SU-DHL-6 (cell line): ENCODE data around the gene MAT2A.

Source experiments
- H2AFZ ChIP-seq: fragments of 200-600 bp; sonication (generic); 2 replicates; pipeline ENCODE4 v1.6.1; 2014; ENCODE audit warnings: low read depth, mild to moderate bottlenecking, moderate library complexity, mixed read lengths, antibody characterized with exemption, low read length; ENCODE audit not compliant: severe bottlenecking
- H3F3A ChIP-seq: fragments of 200-600 bp; shearing (Covaris generic); 2 replicates; pipeline ENCODE4 v1.6.0; 2016; ENCODE audit warnings: antibody characterized with exemption, mild to moderate bottlenecking; ENCODE audit not compliant: insufficient read depth
- H3K27ac ChIP-seq: fragments of 200-600 bp; sonication (generic); 2 replicates; pipeline ENCODE4 v1.5.1; 2016; ENCODE audit warnings: low read depth, mild to moderate bottlenecking, low read length, moderate library complexity, mixed read lengths
- H3K27me3 ChIP-seq: fragments of 200-600 bp; sonication (generic), shearing (Covaris generic); 2 replicates; pipeline ENCODE4 v1.6.0; 2014; ENCODE audit warnings: mild to moderate bottlenecking, low read length
- H3K36me3 ChIP-seq: fragments of 200-600 bp; sonication (generic); 2 replicates; pipeline ENCODE4 v1.6.1; 2014; ENCODE audit warnings: mild to moderate bottlenecking, low read length, mixed read lengths
- H3K4me2 ChIP-seq: fragments of 300-600, 200-600 bp; shearing (Covaris generic), sonication (generic); 2 replicates; pipeline ENCODE4 v1.6.0; 2014; ENCODE audit warnings: low read length, low read depth, mild to moderate bottlenecking; ENCODE audit not compliant: poor library complexity, severe bottlenecking
- H3K4me3 ChIP-seq: fragments of 200-600 bp; sonication (generic); 2 replicates; pipeline ENCODE4 v1.5.1; 2014; ENCODE audit warnings: antibody characterized with exemption, low read length, mild to moderate bottlenecking, mixed read lengths; ENCODE audit not compliant: insufficient read depth, poor library complexity, severe bottlenecking
- H3K79me2 ChIP-seq: fragments of 200-600 bp; sonication (generic); 2 replicates; pipeline ENCODE4 v1.6.1; 2014; ENCODE audit warnings: mild to moderate bottlenecking, low read length, moderate library complexity; ENCODE audit not compliant: insufficient read depth
- H3K9ac ChIP-seq: fragments of 200-600 bp; sonication (generic); 2 replicates; pipeline ENCODE4 v1.7.0; 2014; ENCODE audit warnings: mild to moderate bottlenecking, low read length
- H3K9me2 ChIP-seq: fragments of 200-600 bp; sonication (generic); replicated peaks from 2 replicates; pipeline ENCODE4 v1.6.1; 2014; ENCODE audit warnings: low read length; ENCODE audit not compliant: insufficient read depth
- H3K9me3 ChIP-seq: fragments of 200-600 bp; sonication (generic); 2 replicates; pipeline ENCODE4 v1.6.1; 2014; ENCODE audit warnings: low read length, mixed read lengths; ENCODE audit not compliant: insufficient read depth
- H4K20me1 ChIP-seq: fragments of 200-600 bp; sonication (generic); 2 replicates; pipeline ENCODE4 v1.6.1; 2014; ENCODE audit warnings: low read depth, mild to moderate bottlenecking, antibody characterized with exemption, low read length, moderate library complexity, mixed read lengths
- EZH2phosphoT487 ChIP-seq: fragments of 200-600 bp; sonication (generic), shearing (Covaris generic); conservative IDR thresholded peaks from 2 replicates; pipeline ENCODE4 v1.6.1; 2018; ENCODE audit warnings: mild to moderate bottlenecking, antibody characterized with exemption, low read length, moderate library complexity, mixed read lengths
- TF ChIP-seq, protein P1 (sequence below): fragments of 200-600 bp; sonication (generic); IDR thresholded peaks from one replicate; pipeline ENCODE4 v1.5.1; 2017; ENCODE audit warnings: antibody characterized with exemption, mild to moderate bottlenecking, low read length, moderate library complexity; ENCODE audit not compliant: insufficient read depth, poor library complexity, severe bottlenecking

MAT2A gene

DNA sequence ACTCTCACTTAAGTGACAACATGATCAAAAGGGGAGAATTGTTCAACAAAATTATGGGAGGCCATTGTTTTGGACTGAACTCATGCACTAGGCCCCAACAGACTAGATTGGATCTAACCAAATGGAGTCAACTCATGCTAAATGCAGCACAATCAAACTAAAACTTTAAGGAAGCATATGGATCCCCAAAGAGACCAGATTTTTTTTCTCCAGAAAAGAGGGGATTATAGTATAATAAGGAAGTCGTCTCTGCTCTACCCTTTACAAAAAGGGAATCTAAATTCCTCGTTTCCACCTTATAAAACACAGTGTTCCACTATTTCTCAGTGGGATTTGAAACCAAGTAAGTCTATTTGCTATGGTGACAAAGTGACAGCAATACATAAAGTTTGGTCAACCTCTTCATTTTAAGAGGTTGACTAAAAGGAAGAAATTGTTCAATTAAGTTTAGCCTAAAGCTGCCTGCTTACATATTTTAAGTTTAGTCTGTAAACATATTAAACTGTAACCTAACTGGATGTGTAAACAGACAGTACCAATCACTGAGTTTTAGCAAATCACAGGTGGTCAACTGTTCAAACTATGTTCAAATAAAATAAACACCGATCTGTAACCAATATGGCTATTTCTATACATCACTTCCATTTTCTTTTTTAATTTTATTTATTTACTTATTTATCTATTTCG, 40.9 kb upstream of the MAT2A start:
- TF ChIP-seq EZH2phosphoT487, result no peak
- TF ChIP-seq, protein P1, sequence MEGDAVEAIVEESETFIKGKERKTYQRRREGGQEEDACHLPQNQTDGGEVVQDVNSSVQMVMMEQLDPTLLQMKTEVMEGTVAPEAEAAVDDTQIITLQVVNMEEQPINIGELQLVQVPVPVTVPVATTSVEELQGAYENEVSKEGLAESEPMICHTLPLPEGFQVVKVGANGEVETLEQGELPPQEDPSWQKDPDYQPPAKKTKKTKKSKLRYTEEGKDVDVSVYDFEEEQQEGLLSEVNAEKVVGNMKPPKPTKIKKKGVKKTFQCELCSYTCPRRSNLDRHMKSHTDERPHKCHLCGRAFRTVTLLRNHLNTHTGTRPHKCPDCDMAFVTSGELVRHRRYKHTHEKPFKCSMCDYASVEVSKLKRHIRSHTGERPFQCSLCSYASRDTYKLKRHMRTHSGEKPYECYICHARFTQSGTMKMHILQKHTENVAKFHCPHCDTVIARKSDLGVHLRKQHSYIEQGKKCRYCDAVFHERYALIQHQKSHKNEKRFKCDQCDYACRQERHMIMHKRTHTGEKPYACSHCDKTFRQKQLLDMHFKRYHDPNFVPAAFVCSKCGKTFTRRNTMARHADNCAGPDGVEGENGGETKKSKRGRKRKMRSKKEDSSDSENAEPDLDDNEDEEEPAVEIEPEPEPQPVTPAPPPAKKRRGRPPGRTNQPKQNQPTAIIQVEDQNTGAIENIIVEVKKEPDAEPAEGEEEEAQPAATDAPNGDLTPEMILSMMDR, result no peak
- H3K4me3 ChIP-seq, result no peak overlapping the region
- H2AFZ ChIP-seq, result no peak overlapping the region
- no peak overlapping the region for H3K9ac ChIP-seq
- no peak overlapping the region for H3K27ac ChIP-seq
- H3K27me3 ChIP-seq, result no peaks in the 10 kb centered on the region
- H3K79me2 ChIP-seq, result no peaks in the 10 kb centered on the region
- H3K9me3 ChIP-seq, result no peaks in the 10 kb centered on the region
- no peaks in the 10 kb centered on the region for H3F3A ChIP-seq
- no peaks in the 10 kb centered on the region for H4K20me1 ChIP-seq
- H3K9me2 ChIP-seq, result no peaks in the 10 kb centered on the region
- H3K4me2 ChIP-seq, result no peak overlapping the region
- no peaks in the 10 kb centered on the region for H3K36me3 ChIP-seq

GRCh38 chr2:85501248-85501647, 37.7 kb upstream of the MAT2A start:
- no peaks in the 10 kb centered on the region for H3K27me3 ChIP-seq
- no peak overlapping the region for H3K4me2 ChIP-seq
- H3K79me2 ChIP-seq, result no peaks in the 10 kb centered on the region
- no peak overlapping the region for H3K4me3 ChIP-seq
- no peaks in the 10 kb centered on the region for H3K36me3 ChIP-seq
- H3K9me3 ChIP-seq, result no peaks in the 10 kb centered on the region
- TF ChIP-seq, protein P1, result no peak
- no peak for TF ChIP-seq EZH2phosphoT487
- H2AFZ ChIP-seq, result no peak overlapping the region
- no peak overlapping the region for H3K27ac ChIP-seq
- no peak overlapping the region for H3K9ac ChIP-seq
- no peaks in the 10 kb centered on the region for H3K9me2 ChIP-seq
- H3F3A ChIP-seq, result no peaks in the 10 kb centered on the region
- no peaks in the 10 kb centered on the region for H4K20me1 ChIP-seq

GRCh38 chr2:85502720-85503119, 36.2 kb upstream of the MAT2A start:
- no peaks in the 10 kb centered on the region for H3K36me3 ChIP-seq
- no peaks in the 10 kb centered on the region for H3F3A ChIP-seq
- H3K9me2 ChIP-seq, result no peaks in the 10 kb centered on the region
- no peak overlapping the region for H3K9ac ChIP-seq
- no peak overlapping the region for H3K4me2 ChIP-seq
- H3K27me3 ChIP-seq, result no peaks in the 10 kb centered on the region
- no peaks in the 10 kb centered on the region for H3K79me2 ChIP-seq
- H3K4me3 ChIP-seq, result no peak overlapping the region
- H4K20me1 ChIP-seq, result no peaks in the 10 kb centered on the region
- H2AFZ ChIP-seq, result no peak overlapping the region
- H3K27ac ChIP-seq, result no peak overlapping the region
- TF ChIP-seq EZH2phosphoT487, result no peak
- TF ChIP-seq, protein P1, result no peak
- H3K9me3 ChIP-seq, result no peaks in the 10 kb centered on the region
